Esophagus muscularis mucosa (tissue), 3 donors: ENCODE measurements around the gene ADPGK.

Experiments
- POLR2A ChIP-seq: fragments of 450-650 bp; IDR thresholded peaks from one replicate; pipeline ENCODE4 v1.6.1; 2017; ENCODE audit warnings: antibody characterized with exemption, moderate library complexity, mild to moderate bottlenecking, low read depth
- TF ChIP-seq, protein P1 (sequence below), 3 experiments: fragments of 200-600 bp in 2 of 3; fragments of 450-650 bp in 1 of 3; sonication (generic) in 2 of 3; IDR thresholded peaks; one replicate each; pipeline ENCODE4 v1.5.1; 2017 to 2019; ENCODE audit warnings: antibody characterized with exemption in 3 of 3, mild to moderate bottlenecking in 2 of 3, moderate library complexity in 1 of 3

DNA sequence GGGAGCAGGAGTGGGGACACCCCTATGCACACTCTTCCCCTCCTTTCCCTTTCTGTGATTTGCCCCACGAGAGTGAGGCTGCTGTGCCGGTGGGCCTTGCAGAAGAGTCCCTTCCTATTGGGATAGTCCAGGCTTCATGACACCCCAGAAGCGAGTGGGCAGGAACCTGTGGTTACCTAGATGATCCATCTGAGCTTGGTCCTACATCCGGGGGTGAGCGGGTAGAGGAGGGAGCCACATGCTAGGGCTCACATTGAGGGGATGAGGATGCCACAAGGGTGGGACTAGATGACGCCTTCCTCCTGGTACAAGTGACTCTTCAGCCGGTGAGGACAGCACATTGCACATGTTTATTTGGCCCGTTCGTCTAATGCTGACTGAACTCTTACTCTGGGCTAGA is 43.1 kb upstream of the ADPGK start:
- TF ChIP-seq, protein P1, sequence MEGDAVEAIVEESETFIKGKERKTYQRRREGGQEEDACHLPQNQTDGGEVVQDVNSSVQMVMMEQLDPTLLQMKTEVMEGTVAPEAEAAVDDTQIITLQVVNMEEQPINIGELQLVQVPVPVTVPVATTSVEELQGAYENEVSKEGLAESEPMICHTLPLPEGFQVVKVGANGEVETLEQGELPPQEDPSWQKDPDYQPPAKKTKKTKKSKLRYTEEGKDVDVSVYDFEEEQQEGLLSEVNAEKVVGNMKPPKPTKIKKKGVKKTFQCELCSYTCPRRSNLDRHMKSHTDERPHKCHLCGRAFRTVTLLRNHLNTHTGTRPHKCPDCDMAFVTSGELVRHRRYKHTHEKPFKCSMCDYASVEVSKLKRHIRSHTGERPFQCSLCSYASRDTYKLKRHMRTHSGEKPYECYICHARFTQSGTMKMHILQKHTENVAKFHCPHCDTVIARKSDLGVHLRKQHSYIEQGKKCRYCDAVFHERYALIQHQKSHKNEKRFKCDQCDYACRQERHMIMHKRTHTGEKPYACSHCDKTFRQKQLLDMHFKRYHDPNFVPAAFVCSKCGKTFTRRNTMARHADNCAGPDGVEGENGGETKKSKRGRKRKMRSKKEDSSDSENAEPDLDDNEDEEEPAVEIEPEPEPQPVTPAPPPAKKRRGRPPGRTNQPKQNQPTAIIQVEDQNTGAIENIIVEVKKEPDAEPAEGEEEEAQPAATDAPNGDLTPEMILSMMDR (IDR thresholded peaks at IDR 0.05), result no peak
- no peak for TF ChIP-seq POLR2A
